ACHN (cell line): Measurements from ENCODE around the gene TUBA1A.
"Not testable (repeated sequence)": the region's sequence is repeated elsewhere in the genome, so short reads cannot be mapped to it uniquely, and the experiment has no call there.

Experiments used
- DNase-seq: peaks from one replicate; pipeline ENCODE4 v3.0.0-alpha.2; 2015
- in situ Hi-C: cut with HindIII; loops from 2 replicates; pipeline ENCODE4 v1.10.0; 2017; ENCODE audit warnings: low sequenced_read_pairs, low pct_ligation_motif_present, low pct_unique_long_range_greater_than_20kb

TUBA1A gene

DNA sequence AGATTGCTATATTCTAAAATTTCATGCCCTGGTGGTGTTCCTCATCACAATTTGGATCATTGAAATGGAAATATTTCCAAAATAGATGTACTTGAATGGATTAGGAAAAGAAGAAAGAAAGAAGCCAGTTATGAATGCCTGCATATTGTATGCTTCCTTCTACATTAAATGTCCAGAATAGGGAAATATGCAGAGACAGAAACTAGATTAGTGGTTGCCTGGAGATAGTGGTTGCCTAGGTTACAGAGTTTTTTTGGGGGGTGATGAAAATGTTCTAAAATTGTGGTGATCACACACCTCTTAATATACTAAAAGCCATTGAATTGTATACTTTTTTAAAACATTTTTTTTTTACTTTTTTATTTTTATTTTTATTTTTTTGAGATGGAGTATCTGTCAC lies 18.0 kb downstream of the TUBA1A start:
- in situ Hi-C loops: no loop called here
- DNase-seq: no peak

DNA sequence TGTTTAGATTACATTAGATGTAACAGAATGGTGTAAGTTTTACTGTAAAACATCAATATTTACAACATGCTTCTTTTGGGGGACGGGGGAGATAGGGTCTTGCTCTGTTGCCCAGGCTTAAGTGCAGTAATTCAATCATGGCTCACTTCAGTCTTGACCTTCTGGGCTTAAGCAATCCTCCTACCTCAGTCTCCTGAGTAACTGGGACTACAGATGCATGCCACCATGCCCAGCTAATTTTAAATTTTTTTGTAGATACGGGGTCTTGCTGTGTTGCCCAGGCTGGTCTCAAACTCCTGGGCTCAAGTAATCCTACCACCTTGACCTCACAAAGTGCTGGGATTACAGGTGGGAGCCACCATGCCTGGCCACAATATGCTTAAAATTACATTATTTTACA lies 23.8 kb downstream of the TUBA1A start:
- in situ Hi-C loops: no loop called here

DNA sequence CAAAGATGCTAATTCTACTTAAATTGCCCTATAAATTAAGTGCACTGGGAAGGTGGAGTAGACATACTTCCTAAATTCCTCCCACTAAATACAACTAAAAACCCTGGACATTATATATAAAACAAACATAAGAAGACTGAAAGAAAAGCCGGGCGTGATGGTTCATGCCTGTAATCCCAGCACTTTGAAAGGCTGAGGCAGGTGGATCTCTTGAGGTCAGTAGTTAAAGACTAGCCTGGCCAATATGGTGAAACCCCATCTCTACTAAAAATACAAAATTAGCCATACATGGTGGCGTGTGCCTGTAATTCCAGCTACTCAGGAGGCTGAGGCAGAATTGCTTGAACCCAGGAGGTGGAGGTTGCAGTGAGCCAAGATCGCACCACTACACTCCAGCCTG lies 27.0 kb downstream of the TUBA1A start:
- in situ Hi-C loops, DNase-seq: not testable (repeated sequence)

More for the DNA sequence above, 23.8 kb downstream of the TUBA1A start:
- no peak for DNase-seq

DNA sequence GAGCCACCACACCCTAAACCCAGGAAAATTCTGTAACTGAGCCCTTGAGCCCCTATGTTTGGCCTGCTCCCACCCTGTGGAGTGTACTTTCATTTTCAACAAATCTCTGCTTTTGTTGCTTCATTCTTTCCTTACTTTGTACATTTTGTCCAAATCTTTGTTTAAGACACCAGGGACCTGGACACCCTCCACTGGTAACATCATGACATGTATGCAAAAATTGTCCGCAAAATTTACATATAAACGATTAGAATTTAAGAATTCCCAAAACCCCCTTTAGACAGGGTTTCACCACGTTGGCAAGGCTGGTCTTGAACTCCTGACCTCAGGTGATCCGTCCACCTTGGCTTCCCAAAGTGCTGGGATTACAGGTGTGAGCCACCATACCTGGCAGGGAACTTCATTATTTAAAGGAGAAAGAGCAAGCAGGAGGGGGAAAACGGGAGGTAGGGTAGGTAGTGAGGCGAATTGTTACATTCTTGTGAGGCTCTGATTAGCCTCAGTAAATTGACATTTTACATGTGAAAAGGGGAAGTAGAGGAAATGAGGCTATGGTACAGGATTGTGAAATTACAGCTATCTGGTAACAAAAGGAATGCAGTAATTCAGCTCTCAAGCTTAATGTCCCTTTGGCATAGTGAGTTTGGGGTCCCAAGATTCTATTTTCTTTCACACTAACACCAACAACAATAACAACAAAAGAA lies 27.6 kb downstream of the TUBA1A start:
- in situ Hi-C loops: no loop called here
- no peak for DNase-seq

DNA sequence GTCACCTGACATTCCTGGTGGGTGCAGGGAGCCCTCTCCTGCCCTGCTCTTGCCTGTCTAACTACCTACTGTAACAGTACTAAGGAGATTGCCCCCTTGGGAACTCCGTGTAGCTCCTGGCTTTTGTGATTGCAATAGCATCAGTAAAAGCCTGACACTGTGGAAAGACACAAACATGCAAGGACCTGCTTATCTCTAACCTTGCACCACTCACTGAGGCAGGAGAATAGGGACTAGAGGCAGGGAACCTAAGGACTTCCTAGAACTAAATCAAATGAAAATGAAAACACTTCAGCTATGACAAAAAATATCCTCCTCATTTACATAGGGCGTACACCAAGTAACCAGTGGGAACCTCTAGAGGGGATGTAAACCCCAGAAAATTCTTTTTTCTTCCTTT lies 28.5 kb downstream of the TUBA1A start:
- in situ Hi-C loops: no loop called here
- no peak for DNase-seq

DNA sequence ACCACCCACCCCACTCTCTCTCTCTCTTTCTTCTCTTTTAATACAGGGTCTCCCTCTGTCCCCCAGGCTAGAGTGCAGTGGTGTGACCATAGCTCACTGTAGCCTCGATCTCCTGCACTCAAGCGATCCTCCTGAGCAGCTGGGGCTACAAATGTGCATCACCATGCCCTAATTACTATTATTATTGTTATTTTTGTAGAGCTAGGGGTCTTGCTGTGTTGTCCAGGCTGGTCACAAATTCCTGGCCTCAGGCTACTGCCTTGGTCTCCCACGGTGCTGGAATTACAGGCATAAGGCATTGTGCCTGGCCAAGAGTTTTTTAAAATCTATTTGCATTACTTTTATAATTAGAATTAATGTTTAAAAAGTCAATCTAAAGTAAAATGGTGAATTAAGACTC lies 34.7 kb downstream of the TUBA1A start:
- in situ Hi-C loops: no loop called here
- no peak for DNase-seq

DNA sequence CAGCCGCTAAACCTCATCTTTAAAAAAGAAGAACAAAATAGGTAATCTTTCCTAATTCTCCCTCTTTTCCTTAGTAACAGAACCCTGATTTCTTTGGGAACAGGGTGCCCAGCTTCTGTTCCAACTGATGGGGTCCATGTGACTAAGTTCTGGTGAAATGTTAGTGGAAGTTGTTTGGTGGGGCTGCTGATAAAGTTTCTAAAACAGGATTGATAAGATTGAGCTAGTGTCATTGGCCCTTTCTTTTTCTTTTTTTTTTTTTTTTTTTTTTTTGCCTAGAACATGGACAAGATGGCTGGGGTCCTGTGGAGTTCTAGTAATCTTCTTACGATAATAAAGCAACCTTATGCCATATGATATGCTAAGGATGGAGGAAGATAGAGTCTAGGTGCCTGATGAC lies 41.5 kb downstream of the TUBA1A start:
- no peak for DNase-seq
- in situ Hi-C loops: no loop called here

DNA sequence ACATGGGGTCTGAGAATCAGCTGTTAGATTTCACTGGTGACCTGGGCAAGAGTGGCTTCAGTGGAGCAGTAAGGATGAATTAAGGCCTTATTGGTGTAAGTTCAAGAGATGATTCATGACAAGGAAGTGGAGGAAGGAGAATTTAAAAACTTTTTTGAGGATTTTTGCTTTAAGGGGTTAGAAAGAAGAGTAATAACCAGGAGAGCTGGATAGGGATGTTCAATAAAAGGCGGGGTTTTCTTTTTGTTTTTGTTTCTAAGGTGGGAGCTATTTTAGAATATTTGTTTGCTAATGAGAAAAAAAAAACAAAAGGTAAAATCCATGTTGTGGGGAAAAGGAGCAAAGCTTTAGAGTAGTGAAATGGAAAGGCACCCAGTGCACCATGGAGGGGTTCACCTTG lies 42.5 kb downstream of the TUBA1A start:
- in situ Hi-C loops: no loop called here
- no peak for DNase-seq

DNA sequence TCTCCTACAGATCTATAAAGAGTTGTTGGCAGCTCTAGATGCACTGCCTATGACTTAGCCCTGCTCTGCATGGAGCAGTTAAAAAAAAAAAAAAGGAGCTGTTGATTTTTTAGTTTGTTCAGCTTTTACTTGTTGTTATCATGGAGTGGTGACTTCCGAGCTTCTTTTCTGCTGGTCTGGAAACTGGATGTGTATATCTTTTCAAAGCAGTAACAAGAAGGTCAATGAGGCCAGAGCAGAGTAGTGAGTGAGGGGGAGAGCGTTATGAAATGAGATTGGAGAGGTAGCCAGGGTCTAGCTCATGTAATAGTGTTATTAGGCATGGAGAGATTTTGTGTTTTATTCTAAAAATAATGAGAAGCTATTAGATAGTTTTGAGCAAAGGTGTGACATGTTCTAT lies 44.5 kb downstream of the TUBA1A start:
- in situ Hi-C loops: no loop called here
- no peak for DNase-seq

DNA sequence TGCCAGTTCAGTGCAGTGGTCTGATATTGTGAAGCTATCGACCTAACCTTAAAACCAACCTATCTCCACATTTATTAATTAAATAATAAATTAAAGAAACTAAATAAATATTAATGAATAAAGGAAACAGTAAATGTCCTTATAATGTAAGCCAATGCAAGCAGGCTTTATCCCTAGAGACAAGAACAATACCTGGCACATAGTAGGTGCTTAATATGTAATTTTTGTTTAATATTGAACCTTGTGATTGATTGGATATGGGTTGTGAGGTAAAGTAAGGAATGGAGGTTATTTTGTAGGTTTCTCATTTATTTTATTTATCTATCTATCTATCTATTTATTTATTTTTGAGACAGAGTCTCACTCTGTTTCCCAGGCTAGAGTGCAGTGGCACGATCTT lies 49.9 kb downstream of the TUBA1A start:
- in situ Hi-C loops: no loop called here
- no peak for DNase-seq

DNA sequence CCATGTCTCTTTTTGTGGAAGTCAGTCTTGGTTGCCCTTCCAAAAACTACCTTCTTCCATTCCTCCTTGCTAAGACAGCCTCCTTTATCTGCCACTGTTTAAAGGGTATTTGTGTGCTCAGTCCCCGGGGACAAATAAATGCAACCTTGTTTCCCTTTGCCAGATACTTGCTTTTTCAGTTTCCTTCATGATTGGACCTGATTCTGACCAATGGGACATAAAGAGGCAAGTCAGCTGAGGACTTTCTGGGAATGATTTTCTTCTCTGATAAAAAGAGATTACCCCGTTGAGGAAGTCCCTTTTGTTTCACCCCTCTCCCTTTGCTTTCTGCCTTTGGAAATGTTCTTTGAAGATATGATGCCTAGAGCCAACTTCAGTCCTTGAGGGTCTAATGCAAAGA lies 50.3 kb downstream of the TUBA1A start:
- in situ Hi-C loops: no loop called here

DNA sequence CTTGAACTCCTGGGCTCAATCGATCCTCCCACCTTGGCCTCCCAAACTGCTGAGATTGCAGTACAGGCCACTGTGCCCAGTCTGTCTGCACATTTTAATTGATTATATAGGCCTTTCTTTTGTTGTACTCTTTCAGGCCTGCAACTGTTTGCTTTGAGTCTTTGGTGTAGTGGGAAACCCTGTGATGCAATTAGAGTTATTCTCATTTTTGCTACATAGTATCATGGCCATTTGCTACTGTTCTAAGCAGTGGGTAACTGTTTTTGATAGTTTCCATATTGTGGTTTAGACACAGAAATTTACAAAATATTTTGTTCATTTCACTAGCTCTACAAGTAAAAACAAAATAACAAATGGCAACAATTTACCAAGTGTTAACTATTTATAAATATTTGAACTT lies 51.4 kb downstream of the TUBA1A start:
- DNase-seq: no peak
- in situ Hi-C loops: no loop called here

More for the DNA sequence above, 50.3 kb downstream of the TUBA1A start:
- DNase-seq: no peak

DNA sequence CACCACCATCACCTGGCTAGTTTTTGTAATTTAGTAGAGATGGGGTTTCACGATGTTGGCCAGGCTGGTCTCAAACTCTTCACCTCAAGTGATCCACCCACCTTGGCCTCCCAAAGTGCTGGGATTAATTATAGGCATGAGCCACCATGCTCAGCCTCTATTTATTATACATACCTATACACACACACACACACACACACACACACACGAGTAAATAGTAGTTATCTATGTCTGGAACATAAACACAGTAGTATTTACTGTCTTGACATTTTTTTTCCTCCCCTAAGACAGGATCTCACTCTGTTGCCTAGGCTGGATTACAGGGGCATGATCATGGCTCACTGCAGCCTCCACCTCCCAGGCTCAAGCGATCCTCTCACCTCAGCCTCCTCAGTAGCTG lies 51.9 kb downstream of the TUBA1A start:
- in situ Hi-C loops, DNase-seq: not testable (repeated sequence)
